Peyer's patch (tissue), 4 donors: ENCODE data around the gene SLC6A17.

Experiments
- POLR2A ChIP-seq, 2 donors: fragments of 450-650 bp; IDR thresholded peaks; one replicate each; pipeline ENCODE4 v1.5.1; 2017; ENCODE audit warnings: antibody characterized with exemption in 2 of 2, mild to moderate bottlenecking in 2 of 2, moderate library complexity in 2 of 2
- TF ChIP-seq, protein P1 (sequence below), 6 experiments: fragments of 450-650 bp in 4 of 6; fragments of 200-600 bp in 2 of 6; sonication (generic) in 1 of 6; IDR thresholded peaks; one replicate each; pipeline ENCODE4 v1.5.1; 2017 to 2019; ENCODE audit warnings: antibody characterized with exemption in 6 of 6, mild to moderate bottlenecking in 3 of 6, moderate library complexity in 1 of 6

DNA sequence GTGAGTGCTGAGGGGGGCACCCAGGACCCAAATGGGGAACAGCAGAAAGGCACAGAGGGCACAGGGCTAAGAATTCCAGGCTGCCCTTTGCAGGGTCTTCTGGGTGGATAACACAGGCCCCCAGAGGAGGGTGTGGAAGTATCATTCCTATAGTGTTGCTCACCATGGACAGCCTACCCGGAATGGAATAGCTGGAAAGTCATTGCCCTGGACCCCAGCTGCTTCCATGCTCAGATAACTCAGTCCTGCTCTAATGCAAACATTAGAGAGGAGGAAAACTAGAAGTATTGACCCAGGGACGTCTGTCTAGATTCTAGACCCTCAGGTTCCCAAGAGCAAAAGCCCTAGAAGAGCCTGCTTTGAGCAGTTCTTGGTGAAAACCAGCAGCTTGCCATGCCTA is 24.7 kb downstream of the SLC6A17 start:
- TF ChIP-seq, protein P1, sequence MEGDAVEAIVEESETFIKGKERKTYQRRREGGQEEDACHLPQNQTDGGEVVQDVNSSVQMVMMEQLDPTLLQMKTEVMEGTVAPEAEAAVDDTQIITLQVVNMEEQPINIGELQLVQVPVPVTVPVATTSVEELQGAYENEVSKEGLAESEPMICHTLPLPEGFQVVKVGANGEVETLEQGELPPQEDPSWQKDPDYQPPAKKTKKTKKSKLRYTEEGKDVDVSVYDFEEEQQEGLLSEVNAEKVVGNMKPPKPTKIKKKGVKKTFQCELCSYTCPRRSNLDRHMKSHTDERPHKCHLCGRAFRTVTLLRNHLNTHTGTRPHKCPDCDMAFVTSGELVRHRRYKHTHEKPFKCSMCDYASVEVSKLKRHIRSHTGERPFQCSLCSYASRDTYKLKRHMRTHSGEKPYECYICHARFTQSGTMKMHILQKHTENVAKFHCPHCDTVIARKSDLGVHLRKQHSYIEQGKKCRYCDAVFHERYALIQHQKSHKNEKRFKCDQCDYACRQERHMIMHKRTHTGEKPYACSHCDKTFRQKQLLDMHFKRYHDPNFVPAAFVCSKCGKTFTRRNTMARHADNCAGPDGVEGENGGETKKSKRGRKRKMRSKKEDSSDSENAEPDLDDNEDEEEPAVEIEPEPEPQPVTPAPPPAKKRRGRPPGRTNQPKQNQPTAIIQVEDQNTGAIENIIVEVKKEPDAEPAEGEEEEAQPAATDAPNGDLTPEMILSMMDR (IDR thresholded peaks at IDR 0.05): no peak
- no peak for TF ChIP-seq POLR2A (IDR thresholded peaks at IDR 0.05)
